Fibroblast of upper back skin (primary cell): ENCODE data around the gene PSMD6.

ENCODE experiments used
- DNase-seq: peaks from one replicate; pipeline ENCODE4 v3.0.0-alpha.2; 2013

Gene PSMD6

GRCh38 chr3:64008487-64009351, 14.6 kb downstream of the PSMD6 start:
- peak; percentile 32 for DNase-seq

- no peak for DNase-seq
These were observed 15.3 kb downstream of the PSMD6 start for GRCh38 chr3:64008017-64008416.

- DNase-seq = no peak
These were observed 19.7 kb downstream of the PSMD6 start for GRCh38 chr3:64003589-64003988.

- no peak for DNase-seq
These were observed 21.1 kb downstream of the PSMD6 start for GRCh38 chr3:64002233-64002632.

GRCh38 chr3:64000453-64001055, 22.7 kb downstream of the PSMD6 start:
- DNase-seq = no peak

- DNase-seq = no peak
These were observed 24.2 kb downstream of the PSMD6 start for GRCh38 chr3:63998852-63999754.

- DNase-seq = no peak
These were observed 28.2 kb downstream of the PSMD6 start for GRCh38 chr3:63995086-63995485.

GRCh38 chr3:63993653-63994079, 29.6 kb downstream of the PSMD6 start:
- DNase-seq = peak; percentile 76

GRCh38 chr3:63992516-63993209, 30.6 kb downstream of the PSMD6 start:
- no peak for DNase-seq

GRCh38 chr3:63991666-63992065, 31.6 kb downstream of the PSMD6 start:
- no peak for DNase-seq

- no peak for DNase-seq
These were observed 32.6 kb downstream of the PSMD6 start for GRCh38 chr3:63990733-63991132.

- DNase-seq = no peak
These were observed 33.1 kb downstream of the PSMD6 start for GRCh38 chr3:63990204-63990603.

- no peak for DNase-seq
These were observed 34.4 kb downstream of the PSMD6 start for GRCh38 chr3:63988943-63989342.

- no peak for DNase-seq
These were observed 36.5 kb downstream of the PSMD6 start for GRCh38 chr3:63986831-63987230.

- no peak for DNase-seq
These were observed 37.1 kb downstream of the PSMD6 start for GRCh38 chr3:63986146-63986545.

GRCh38 chr3:63984391-63984790, 38.9 kb downstream of the PSMD6 start:
- no peak for DNase-seq

- no peak for DNase-seq
These were observed 41.3 kb downstream of the PSMD6 start for GRCh38 chr3:63981980-63982379.

GRCh38 chr3:63980830-63981498, 42.3 kb downstream of the PSMD6 start:
- no peak for DNase-seq

GRCh38 chr3:63980019-63980418, 43.3 kb downstream of the PSMD6 start:
- no peak for DNase-seq

GRCh38 chr3:63979093-63979885, 44.0 kb downstream of the PSMD6 start:
- DNase-seq = peak; percentile 23

GRCh38 chr3:63977893-63978292, 45.4 kb downstream of the PSMD6 start:
- DNase-seq = no peak
